Upper lobe of left lung (tissue), 4 donors: Measurements from ENCODE around the gene LRRC15.

ENCODE experiments used
- EP300 ChIP-seq, 4 donors: sonication (generic); formaldehyde crosslinking; IDR thresholded peaks; one replicate each; pipeline ENCODE4 v1.5.1; 2017; ENCODE audit warnings: antibody characterized with exemption in 4 of 4, control low read depth in 2 of 4
- POLR2AphosphoS5 ChIP-seq, 2 donors: sonication (generic); formaldehyde crosslinking; IDR thresholded peaks; one replicate each; pipeline ENCODE4 v1.5.1; 2017; ENCODE audit warnings: antibody characterized with exemption in 2 of 2
- TF ChIP-seq, protein P1 (sequence below), 6 experiments: fragments of 450-650 bp in 4 of 6; fragments of 200-600 bp in 2 of 6; sonication (generic) in 2 of 6; IDR thresholded peaks; one replicate each; pipeline ENCODE4 v1.5.1; 2016 to 2019; ENCODE audit warnings: antibody characterized with exemption in 6 of 6

DNA sequence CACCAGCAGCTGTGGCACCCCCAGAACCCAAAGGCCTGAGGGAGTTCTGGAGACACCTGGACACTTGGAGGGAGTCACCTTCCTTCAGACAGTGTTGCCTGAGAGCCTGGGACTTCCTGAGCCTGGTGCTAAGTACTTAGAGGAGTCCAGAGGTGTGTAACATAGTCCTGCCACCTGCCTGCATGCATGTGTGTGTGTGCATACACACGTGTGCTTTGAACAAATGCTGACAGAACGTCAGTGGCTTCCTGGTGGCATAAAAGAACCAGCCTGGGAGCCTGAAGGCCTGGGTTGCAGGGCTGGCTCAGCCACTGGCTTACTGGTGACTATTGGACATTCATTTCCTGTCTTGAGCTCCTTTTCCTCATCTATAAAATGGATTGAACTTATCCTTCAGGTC, 15.2 kb downstream of the LRRC15 start:
- TF ChIP-seq, protein P1, sequence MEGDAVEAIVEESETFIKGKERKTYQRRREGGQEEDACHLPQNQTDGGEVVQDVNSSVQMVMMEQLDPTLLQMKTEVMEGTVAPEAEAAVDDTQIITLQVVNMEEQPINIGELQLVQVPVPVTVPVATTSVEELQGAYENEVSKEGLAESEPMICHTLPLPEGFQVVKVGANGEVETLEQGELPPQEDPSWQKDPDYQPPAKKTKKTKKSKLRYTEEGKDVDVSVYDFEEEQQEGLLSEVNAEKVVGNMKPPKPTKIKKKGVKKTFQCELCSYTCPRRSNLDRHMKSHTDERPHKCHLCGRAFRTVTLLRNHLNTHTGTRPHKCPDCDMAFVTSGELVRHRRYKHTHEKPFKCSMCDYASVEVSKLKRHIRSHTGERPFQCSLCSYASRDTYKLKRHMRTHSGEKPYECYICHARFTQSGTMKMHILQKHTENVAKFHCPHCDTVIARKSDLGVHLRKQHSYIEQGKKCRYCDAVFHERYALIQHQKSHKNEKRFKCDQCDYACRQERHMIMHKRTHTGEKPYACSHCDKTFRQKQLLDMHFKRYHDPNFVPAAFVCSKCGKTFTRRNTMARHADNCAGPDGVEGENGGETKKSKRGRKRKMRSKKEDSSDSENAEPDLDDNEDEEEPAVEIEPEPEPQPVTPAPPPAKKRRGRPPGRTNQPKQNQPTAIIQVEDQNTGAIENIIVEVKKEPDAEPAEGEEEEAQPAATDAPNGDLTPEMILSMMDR (IDR thresholded peaks at IDR 0.05): no peak
- no peak for TF ChIP-seq POLR2AphosphoS5 (IDR thresholded peaks at IDR 0.05)
- no peak for TF ChIP-seq EP300 (IDR thresholded peaks at IDR 0.05)
